ENCODE results near the gene NAA80. TPM values are rescaled to one million over a fixed set of nuclear protein-coding genes. Genes with fewer than 3 reads are reported as not detected.
A peak's percentile ranks its signal among the peaks of the same experiment; 100 is the strongest.

The NAA80 gene
- total and polyA plus RNA-seq, 2 of the 8 experiments (the other 6 are each of a cell fraction or from before 2014, with no cell fraction given): 11.3 to 16.7 TPM

DNA sequence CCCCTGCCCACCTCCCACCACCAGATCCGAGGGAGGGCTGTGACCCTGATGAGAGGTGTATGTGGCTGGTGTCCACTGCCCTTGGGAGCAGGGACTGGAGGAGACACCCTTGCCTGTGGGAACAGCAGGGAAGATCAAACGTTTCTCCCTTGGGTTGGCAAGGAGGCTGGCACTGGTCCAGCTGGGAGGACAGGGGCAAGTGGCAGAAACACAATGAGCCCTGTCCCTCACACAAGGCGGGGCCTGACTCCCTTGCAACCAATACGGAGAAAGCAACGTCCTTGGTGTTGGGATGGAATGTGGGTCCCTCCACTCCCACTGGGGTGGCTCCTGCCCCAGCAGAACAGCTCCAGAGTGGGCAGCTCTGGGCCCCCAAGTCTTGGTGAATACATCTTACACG lies 18.1 kb upstream of the NAA80 start:
- Histone ChIP-seq H3K56ac (replicated peaks; ENCODE audit: insufficient read length, low read depth, low read length) (no peak overlapping the region), H3K23me2 (ENCODE audit: low read depth, low read length) (peaks cover 10% of the 10 kb centered on the region), H3K79me1 (ENCODE audit: low read depth, low read length) (peaks cover 20% of the 10 kb centered on the region), H2BK15ac (ENCODE audit: low read length) (no peak overlapping the region), H2BK12ac (ENCODE audit: low read depth, low read length) (no peak overlapping the region), H3K4me1 (replicated peaks in 1 of 4; ENCODE audit: control insufficient read depth in 3 of 4, insufficient read depth in 4 of 4, low read length in 3 of 4) (peaks cover 0 to 15% (median 10%) of the 10 kb centered on the region in 4 experiments; a peak in 6 of 7 replicates), H3K4me3 (ENCODE audit: extremely low read depth in 1 of 4, insufficient read depth in 2 of 4, low read depth in 3 of 4, low read length in 4 of 4) (no peak overlapping the region), H3K4ac (replicated peaks; ENCODE audit: insufficient read length, low read depth, low read length) (no peak overlapping the region), H2BK5ac (ENCODE audit: low read depth, low read length) (no peak overlapping the region), H3K9ac (replicated peaks in 1 of 4; ENCODE audit: extremely low read depth in 1 of 4, low read depth in 3 of 4, low read length in 3 of 4) (peak overlapping the region in 1 of 4 experiments; percentile 10; a peak in 1 of 7 replicates), H3K9me3 (ENCODE audit: insufficient read depth in 2 of 2, low read depth in 1 of 2, low read length in 1 of 2) (peaks cover 0 to 1% of the 10 kb centered on the region in 2 experiments; a peak in 1 of 4 replicates), H4K8ac (ENCODE audit: extremely low read depth, insufficient read depth, low read length) (peak overlapping the region; percentile 54; the same call in 1 of the 2 replicates), H3K36me3 (ENCODE audit: control insufficient read depth in 2 of 4, insufficient read depth in 4 of 4, low read length in 3 of 4) (peaks cover 16 to 34% (median 28%) of the 10 kb centered on the region in 4 experiments), H4K91ac (replicated peaks; ENCODE audit: insufficient read length, low read length) (no peak overlapping the region), H3K14ac (ENCODE audit: insufficient read length) (no peak overlapping the region), H2BK120ac (replicated peaks; ENCODE audit: low read depth, low read length) (no peak overlapping the region), H3K18ac (ENCODE audit: extremely low read depth, low read length) (no peak overlapping the region), H3K27me3 (replicated peaks in 1 of 4; ENCODE audit: control insufficient read depth in 3 of 4, extremely low read depth in 1 of 4, insufficient read depth in 3 of 4, low read length in 3 of 4) (no peaks in the 10 kb centered on the region), H2BK20ac (ENCODE audit: low read length) (no peak overlapping the region), H2AFZ (ENCODE audit: low read length) (no peak overlapping the region), H3K79me2 (ENCODE audit: control insufficient read depth in 1 of 2, insufficient read depth in 2 of 2, low read length in 2 of 2) (peaks cover 0 to 25% of the 10 kb centered on the region in 2 experiments; a peak in 3 of 4 replicates), H3K23ac (ENCODE audit: insufficient read length) (no peak overlapping the region), H4K5ac (ENCODE audit: insufficient read length, low read depth, low read length) (no peak overlapping the region), H3K4me2 (ENCODE audit: insufficient read depth in 1 of 2, low read depth in 2 of 2, low read length in 2 of 2) (no peak overlapping the region; a peak in 1 of 4 replicates), H4K20me1 (replicated peaks in 1 of 2; ENCODE audit: control insufficient read depth in 1 of 2, insufficient read depth in 2 of 2, low read length in 2 of 2) (peaks cover 19 to 35% of the 10 kb centered on the region in 2 experiments), H3K27ac (ENCODE audit: low read depth, low read length) (no peak overlapping the region; the same call in 1 of the 2 replicates), H2AK5ac (ENCODE audit: low read depth, low read length) (no peak overlapping the region)
- 83% methylated on average over 6 of the region's 6 CpGs; no CpG with 5 or more reads in 1 of the 2 experiments for WGBS, 2 experiments (ENCODE audit: extremely low coverage in 1 of 2, insufficient coverage in 1 of 2, insufficient read length in 1 of 2, insufficient replicate concordance in 2 of 2, low coverage in 1 of 2, low lambda C conversion rate in 2 of 2, missing lambda C conversion rate in 1 of 2)
- DNase-seq (ENCODE audit: low read depth in 1 of 2, low spot score in 2 of 2) (no peak), FAIRE-seq (no peak)
- ChIA-PET CTCF (ENCODE audit: partially characterized antibody) (interaction anchor here (0.6 to 3.6 kb wide), 5 partner anchors 10 to 139 kb away, joined by 4 to 17 read pairs (median 5); partner anchors contain the start of genes HYAL1 and TUSC2), POLR2A (ENCODE audit: partially characterized antibody) (interaction anchor here (0.7 to 12.6 kb wide), 3 partner anchors 12 to 25 kb away, joined by 3 to 149 read pairs (median 36); partner anchors contain the start of genes HYAL1, HYAL3, IFRD2 and NAA80)
- no peak for TF ChIP-seq RAD21 (IDR thresholded peaks at IDR 0.05 in 1 of 2, conservative IDR thresholded peaks at IDR 0.05 in 1 of 2; ENCODE audit: low read depth in 2 of 2, low read length in 2 of 2)
- no peak for TF ChIP-seq SUZ12 (IDR thresholded peaks at IDR 0.05; ENCODE audit: low read length)
- no peak for TF ChIP-seq ZNF274 (IDR thresholded peaks at IDR 0.05; ENCODE audit: borderline replicate concordance, extremely low read depth, low read length)
- TF ChIP-seq ASH2L (IDR thresholded peaks at IDR 0.05; ENCODE audit: low read length): no peak
- TF ChIP-seq SP1 (IDR thresholded peaks at IDR 0.05; ENCODE audit: low read depth, low read length): no peak
- TF ChIP-seq, protein P1, sequence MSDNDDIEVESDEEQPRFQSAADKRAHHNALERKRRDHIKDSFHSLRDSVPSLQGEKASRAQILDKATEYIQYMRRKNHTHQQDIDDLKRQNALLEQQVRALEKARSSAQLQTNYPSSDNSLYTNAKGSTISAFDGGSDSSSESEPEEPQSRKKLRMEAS (IDR thresholded peaks at IDR 0.05): no peak
- TF ChIP-seq TEAD4 (IDR thresholded peaks at IDR 0.05; ENCODE audit: low read depth, low read length): no peak
- no peak for TF ChIP-seq KDM5A (IDR thresholded peaks at IDR 0.05; ENCODE audit: low read length)
- no peak for TF ChIP-seq TAF1 (IDR thresholded peaks at IDR 0.05; ENCODE audit: low read depth, low read length)
- no peak for TF ChIP-seq JUN (IDR thresholded peaks at IDR 0.05; ENCODE audit: low read depth, low read length)

Data from H1 (cell line).